Brain pericyte (primary cell): ENCODE measurements around the gene AFF1.
"Not testable (repeated sequence)": the region's sequence is repeated elsewhere in the genome, so short reads cannot be mapped to it uniquely, and the experiment has no call there.

Experiments
- DNase-seq: peaks from one replicate; pipeline ENCODE4 v3.0.0-alpha.2; 2012; ENCODE audit warnings: low read depth, low spot score

Gene AFF1

DNA sequence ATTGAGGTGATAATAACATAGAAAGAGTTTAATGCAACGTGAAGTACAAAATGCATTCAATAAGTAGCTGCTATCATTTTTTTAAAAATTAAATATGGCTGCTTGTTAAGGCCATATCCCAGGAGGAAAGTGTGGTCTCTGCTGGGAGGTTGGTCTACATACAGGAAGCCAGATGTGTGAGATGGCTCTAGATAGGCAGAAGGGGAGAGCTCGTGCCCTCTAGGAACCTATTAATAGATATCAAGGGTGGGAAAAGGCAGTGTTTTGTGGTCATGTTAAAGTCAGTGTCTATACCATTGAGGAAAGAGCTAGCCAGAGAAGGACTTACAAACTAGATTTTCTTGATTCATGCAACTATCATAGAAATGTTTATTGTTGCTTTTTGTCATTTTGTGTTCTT lies 145.2 kb downstream of the AFF1 start:
- DNase-seq, result no peak

DNA sequence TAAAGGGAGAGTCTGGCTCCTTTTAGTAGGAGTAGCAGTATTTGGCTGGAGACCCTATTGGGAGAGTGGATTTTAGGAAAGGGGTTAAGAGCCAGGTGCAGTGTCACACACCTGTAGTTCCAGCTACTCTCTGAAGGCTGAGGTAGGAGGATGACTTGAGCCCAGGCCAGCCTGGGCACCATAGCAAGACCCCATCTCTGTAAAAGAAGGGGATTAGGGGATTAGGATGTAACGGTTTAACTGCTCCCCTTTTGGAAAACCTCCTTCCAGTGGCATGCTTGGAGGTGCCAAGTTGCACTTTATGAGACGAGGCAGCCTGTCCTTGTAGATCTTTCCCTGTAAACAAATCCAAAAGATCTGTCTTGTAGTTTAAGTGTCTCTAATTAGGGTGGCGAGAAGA lies 145.7 kb downstream of the AFF1 start:
- DNase-seq, result no peak

DNA sequence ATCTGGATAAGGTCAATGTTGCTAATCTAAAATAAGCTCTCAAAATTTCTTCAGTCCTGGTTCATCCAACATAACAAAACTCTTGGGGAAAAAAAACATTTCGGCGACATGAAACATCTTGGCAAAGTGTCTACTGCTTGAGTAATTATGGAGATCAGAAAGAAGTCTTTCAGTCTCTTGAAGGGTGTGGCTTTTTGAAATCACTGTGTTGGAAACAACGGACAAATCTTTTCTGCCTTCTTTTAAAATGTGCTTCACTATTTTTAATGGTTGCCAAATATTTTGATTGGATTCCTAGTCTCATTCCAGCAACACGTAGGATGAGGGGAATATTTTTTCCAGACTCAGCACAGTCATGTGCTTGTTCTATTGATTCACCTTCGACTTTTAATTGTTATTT lies 147.0 kb downstream of the AFF1 start:
- DNase-seq, result no peak

DNA sequence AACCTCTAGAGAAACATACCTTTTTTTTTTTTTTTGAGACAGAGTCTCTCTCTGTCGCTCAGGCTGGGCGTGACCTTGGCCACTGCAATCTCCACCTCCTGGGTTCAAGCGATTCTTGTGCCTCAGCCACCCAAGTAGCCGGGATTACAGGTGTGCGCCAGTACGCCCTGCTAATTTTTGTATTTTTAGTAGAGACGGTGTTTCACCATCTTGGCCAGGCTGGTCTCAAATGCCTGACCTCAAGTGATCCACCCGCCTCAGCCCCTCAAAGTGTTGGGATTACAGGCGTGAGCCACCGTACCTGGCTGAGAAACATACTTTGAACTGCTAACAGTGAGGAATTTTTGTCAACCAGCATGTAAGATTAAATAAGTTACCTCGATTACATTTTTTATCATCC lies 150.9 kb downstream of the AFF1 start:
- DNase-seq, result not testable (repeated sequence)

DNA sequence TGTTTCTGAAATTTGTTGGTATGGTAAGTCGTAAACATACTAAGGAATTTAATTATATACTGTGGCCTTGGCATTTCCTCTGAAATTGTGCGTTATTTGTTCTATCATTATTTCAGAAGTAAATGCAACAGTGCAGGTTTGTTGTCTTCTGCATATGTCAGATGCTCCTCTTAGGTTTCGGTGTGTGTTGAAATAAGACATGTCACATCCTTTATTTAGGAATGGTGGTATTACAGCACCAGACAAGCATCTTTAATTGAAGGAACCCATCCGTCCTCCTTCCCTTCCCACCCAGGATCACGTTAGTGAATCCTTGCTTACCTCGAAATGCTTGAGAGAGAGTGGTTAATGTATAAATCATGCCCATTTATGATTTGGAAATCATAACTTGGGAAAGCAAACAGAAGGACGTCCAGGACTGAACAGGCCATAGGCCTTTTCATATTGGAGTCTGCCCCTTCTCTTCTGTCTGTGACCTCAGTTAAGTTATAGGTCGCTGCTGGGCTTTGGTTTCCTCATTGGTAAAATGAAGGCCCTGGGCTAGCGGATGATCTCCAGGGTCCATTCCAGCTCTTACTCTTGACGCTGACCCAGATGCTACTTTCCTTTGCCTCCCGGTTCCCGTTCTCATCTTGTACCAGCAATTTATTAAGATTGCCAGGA lies 151.5 kb downstream of the AFF1 start:
- DNase-seq, result no peak

DNA sequence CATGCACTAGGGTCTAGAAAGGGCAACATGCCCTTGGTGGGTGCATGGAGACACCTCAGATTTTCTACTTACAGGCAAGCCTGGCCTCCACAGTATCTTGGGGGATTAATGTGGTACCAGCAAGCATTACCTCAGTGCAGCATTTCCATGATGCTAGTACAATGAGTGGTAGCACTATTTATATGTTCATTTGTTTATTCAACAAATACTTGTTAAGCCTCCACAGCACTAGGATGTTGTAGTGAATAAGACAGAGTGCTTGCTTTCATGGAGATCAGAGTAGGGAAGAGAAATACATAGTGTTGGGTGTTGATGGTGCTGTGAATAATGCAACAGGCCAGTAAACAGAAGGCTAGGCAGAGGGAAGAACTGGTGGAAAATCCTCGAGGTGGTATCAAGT lies 152.2 kb downstream of the AFF1 start:
- DNase-seq, result no peak

DNA sequence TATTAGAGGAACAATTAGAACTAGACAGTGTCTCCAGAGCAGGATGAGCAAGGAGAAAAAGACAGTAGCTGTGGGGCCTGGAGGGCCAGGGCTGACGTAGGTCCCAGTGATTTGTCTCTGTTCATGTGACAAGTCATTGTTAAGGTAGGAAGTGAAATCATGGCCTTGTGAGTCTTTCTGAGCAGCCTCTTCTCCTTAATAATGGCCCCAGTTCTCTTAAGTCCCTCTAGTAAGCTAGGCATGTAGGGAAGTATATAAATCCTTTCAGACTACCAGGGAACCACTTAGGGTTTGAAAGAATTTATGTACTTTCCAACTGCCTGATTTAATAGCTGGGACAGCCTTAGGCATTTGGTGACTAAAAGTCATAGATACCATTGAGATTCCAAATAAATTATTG lies 152.6 kb downstream of the AFF1 start:
- no peak for DNase-seq

DNA sequence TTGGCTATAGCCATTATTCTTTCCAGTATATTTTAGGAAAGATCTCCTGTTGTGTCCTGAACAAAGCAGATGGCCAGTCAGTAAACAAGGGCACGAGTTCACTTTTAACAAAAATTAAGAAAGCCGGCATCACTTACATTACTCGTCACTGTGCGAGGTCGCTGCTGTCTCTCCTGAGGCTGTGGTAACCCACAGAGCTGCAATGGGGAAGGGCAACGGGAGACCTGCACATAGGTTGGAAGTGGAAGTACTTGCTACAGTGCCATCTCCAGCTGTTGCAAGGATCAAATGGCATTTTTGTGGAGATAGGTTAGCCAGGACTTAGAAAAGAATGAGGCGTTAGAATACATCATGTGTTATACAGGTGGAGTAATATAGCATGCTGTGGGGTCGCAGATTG lies 153.4 kb downstream of the AFF1 start:
- DNase-seq, result no peak

DNA sequence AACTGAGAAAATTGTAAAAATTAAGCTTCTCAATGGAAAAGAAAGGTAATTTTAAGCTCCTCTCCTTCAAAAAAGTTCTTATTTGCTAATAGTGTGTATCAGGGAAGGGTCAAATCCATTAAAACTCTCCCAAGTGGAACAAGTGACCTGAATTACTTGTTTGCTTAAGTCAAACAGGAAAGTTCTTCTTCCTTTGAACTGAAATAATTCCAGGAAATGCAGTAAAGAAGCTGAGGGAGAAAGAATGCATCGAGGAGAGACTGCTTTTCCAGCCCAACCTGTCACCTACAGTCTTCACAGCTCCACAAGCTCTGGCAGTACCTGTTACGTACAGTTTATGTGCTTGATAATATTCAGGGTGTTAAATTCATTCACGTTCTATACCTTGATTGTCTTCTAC lies 154.6 kb downstream of the AFF1 start:
- DNase-seq, result no peak

DNA sequence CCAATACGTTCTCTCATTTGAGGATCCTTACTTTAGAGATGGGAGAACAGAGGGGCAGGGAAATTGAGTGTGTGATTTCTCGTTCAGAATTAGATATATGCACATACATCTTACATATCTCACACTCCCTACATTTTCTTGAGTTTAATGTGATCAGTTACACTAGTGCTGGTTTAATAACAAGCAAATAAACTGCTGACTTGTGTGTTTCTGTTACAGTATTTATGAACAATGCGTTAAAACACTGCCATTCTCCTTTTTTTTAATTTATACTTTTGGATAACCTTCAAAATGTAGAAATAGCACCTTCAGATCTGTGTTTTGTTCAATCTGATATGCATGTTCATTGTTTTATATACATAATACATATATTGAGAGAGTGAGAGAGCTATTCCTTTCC lies 155.5 kb downstream of the AFF1 start:
- DNase-seq, result no peak

DNA sequence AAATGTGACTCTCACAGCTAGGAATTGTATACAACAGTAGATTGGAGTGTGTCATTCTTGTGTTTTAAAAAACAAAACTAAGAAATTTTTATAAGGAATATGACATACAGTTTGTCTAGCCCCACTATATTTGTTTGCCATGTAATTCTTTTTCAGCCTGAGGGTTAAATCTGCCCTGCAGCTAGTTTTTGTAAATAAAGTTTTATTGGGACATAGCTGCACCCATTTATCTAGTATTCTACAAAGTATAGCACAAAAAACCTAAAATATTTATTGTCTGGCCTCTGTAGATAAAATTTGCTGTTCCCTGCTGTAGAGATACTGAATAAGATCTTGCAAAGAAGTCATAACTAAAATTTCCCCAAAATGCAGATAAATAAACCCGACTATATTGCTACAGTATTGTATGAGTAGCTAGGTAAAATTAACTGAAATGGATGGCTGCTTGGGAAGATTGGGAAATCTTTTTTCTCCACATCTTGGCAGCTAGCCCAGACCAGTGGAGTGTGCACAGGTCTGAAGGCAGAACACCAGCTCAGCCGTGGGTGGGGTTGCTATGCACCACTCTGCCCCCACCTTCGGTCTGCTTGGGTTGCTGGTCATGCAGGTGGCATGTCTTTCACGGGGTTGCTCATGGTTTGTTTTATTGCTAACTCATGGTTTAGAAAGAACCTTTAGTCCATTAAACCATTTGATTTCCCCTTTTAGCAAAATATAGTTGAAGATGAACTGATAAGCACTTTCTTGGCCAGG lies 157.8 kb downstream of the AFF1 start:
- no peak for DNase-seq

DNA sequence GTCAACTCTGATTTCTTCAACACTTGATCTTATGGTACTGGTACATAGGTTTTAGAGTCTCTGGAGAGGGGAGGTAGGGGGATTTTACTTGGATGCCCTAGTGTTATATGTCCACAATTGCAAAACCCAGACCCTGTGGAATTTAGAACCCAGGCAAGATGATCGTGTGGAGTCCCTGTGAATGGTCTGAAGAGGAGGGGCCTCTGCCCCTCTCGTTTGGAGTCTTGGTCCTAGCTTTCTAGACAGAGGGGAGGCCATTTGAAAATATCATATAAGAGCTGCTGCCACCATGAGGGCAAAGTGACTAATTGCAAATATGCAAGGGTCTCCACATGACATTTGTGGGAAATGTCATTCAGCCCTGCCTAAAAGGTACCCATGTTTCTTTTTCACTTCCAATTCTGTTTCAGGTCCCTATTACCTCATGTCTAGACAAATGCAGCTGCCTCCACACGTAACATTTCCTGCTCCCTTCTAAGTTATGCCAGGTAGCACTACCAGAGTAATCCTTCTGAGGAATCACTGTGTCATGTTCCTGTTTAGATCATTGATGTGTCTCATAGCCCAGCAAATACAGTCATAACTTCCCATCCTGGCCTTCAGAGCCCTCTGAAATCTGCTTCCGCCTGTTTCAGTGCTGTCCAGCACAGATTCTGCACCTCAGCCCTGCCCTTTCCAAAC lies 158.8 kb downstream of the AFF1 start:
- DNase-seq, result no peak

DNA sequence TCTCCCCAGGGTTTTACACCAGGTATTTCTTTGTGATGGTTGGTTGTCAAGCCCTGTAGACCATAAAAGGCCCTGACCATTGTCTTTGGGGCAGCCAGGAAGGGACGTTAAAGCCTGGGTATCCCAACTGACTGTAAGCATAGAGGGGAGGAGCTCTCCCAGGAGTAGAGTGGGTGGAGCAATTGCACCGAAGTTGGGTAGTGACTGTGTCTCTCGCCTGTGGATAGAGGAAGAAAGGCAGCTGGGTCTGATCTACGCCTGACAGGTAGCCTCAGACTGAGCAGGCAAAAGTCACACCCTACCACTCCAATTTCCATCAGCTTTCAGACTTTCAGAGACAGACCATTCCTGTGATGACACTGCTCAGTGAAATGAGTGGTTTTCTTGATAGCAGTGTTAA lies 162.3 kb downstream of the AFF1 start:
- no peak for DNase-seq

DNA sequence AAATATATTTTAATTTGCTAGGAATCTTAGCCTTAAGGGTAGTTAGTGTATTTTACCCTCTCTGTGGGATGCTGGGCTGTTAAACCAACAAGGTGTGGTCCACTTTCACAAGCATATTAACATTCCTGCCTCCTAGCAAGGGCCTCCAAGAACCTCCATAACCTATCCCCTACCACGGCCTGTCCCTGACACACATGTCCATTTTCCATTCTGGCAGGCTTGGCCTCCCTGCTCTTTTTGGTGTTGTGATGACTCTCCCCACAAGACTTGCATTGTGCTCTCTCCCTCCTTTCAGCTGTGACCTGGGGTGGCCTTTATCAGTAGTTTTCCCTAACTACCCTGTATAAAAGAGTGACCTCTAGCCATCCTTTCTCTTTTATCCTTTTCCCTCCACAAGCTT lies 165.4 kb downstream of the AFF1 start:
- DNase-seq, result no peak

DNA sequence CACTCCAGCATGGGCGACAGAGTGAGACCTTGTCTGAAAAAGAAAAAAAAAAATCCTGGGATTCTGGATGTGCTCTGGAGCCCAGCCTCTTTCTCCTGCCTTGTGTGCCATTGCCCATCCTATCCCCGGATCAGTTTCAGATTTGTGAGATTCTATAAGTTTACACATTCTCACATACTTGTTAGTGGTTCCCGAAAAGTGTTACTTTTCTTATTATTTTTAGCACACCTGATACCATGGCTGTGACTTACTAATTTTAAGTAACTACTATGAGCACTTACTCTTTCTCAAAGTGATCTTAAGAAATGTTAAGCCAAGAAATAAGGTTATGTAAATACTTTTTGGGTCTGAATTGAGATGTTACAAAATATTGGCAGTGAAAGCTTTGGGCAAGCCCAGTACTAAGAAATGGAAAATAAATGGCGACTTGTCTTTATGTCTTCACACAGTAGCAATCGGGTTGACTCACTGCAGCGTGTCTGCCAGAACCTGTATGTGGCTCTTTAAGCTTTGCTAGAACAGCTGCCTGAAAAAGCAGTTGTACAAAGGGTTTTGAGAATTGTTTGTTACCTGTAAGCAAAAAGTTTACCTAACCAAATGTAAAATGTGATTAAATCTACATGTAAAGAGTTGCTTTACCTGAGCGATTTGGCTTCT lies 166.9 kb downstream of the AFF1 start:
- no peak for DNase-seq

DNA sequence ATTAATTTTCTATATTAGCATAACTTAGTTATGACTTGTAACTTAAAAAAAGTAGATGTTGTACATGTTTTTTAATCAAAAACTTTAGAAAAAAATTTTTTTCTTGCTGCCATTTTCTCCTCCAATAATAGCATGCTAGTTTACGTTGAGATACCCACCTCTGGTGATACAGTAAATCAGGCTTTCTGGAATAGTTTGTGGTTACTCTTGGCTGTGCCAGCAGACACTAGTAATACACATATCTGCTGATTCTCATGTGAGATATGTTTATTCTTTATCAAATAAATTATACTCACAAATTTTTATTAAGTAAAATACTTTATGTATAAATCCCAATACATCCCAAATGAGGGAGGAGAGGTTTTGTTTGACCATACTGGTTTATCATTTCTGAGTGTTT lies 168.3 kb downstream of the AFF1 start:
- DNase-seq, result no peak

DNA sequence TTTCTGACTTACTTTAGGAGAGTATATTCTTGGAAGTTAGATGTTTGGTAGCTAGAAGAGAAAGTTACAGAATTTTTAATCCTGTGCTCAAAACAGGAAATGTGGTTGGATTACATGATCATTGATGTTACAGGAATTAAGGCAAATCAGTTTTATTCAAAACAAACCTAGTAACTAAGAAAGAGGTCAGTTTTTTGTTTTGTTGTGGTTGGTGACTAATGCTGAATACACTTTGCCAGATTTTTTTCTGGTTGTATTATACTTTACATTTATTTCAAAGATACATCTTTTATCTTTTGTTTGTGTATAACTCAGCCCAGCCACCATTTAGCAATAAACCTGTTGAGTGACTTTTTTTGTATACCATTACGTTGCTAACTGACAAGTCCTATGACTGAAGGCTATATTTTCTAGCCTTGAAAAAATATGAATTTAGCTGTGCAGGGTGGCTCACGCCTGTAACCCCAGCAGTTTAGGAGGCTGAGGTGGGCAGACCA lies 168.9 kb downstream of the AFF1 start:
- no peak for DNase-seq

DNA sequence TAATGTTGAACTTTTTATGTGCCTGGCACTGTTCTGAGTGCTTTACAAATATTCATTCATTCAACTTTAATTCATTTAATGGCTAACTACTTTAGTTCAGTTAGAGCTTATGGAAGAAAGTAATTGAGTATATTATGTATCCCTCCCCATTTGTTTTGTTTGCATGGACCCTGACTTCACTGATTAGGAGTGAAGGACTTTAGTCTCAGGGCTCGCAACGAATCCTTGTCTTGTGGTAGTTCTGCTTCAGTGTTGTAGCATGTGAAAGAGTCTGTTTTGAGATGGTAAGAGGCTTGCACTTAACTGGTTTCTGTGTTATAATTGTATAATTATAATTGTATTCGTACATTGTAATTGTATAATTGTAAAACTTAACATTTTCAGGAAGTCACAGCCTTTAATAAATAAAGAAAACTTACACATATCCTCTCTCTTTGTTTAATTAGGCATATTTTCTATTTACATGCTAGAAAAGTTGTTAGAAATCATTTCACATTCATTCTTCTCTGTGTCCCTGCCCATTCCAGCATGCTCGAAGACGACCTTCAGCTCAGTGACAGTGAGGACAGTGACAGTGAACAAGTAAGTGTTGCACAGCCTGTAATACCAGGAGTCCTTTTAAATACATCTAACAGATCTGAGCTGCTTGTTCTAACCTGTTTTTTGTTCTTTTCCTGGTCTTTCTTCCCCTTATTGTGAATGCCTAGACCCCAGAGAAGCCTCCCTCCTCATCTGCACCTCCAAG lies 170.5 kb downstream of the AFF1 start:
- no peak for DNase-seq

DNA sequence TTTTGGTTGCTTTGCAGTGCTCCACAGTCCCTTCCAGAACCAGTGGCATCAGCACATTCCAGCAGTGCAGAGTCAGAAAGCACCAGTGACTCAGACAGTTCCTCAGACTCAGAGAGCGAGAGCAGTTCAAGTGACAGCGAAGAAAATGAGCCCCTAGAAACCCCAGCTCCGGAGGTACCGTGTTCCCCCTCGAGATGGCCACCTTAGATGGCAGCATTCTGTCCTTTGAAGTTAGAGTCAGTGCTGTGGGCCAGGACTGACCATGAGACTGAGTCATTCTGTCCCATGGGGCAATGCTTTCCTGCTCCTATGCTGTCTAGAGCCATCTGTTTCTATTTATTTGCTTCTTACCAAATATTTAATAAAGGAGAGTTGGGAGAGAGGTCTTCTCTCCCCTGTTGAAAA lies 173.3 kb downstream of the AFF1 start:
- no peak for DNase-seq

DNA sequence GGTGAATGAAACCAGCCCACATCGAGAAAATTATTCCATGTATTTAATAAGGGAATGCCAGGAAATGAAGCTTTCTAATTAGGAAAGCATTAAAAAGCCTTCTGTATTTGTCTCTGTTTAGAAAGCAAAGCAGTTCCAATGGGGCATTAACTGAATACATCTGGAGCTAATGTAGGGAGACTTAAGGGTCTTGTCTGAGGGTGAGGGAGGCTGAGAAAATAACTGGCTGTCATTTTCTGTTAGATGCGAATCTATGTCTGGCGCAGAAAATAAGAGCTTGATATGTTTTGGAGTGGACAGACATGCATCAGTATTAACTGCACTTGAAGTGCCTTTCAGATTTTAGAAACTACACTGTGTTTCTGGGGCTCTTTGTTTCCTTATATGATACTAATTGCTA lies 174.3 kb downstream of the AFF1 start:
- DNase-seq, result no peak

DNA sequence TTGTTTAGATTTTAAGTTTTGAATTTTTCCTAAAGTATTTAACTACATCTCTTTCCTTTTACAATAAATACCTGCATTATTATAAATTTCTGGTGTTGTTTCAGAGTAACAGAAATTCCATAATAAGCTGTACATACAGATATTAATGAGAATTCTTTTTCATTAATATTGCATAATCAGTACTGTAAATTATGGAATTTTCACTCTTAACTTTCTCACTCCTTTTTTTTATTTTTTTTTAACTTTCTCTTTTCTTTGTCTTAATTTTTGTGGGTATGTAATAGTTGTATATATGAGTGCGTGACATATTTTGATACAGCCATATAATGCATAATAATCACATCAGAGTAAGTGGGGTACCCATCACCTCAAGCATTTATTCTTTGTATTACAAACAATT lies 175.1 kb downstream of the AFF1 start:
- DNase-seq, result no peak

DNA sequence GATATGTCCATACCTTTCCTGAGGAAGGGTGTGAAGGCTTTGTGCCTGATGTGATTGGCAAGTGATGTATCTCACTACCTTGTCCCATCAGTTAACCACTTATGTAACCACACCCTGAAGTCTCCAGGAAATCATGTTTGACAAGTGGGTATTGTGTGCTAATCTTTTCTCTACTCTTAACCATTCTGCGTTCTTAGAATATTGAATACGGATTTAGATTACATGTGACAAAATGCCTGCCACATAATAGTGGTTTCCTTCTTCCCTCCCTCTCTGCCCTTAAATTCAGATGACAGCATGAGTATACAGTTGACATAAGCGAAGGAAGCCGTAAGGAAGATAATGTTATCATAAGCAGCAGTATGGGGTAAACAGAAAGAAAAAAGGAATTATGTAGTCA lies 177.3 kb downstream of the AFF1 start:
- DNase-seq, result no peak
